Testis (tissue), 3 donors: ENCODE results near the gene SEC31A. TPM values are rescaled to one million over a fixed set of nuclear protein-coding genes. Genes with fewer than 3 reads are reported as not detected.
"Not testable (repeated sequence)": the region's sequence is repeated elsewhere in the genome, so short reads cannot be mapped to it uniquely, and the experiment has no call there.

Experiments used
- DNase-seq: peaks from one replicate; pipeline ENCODE4 v3.0.0-alpha.2; 2019
- H3K27ac ChIP-seq, 2 donors: fragments of 200-600 bp; sonication (generic); one replicate each; pipeline ENCODE4 v1.5.1; 2019
- H3K27me3 ChIP-seq: fragments of 200-600 bp; sonication (generic); one replicate; pipeline ENCODE4 v1.5.1; 2019
- H3K36me3 ChIP-seq: fragments of 200-600 bp; sonication (generic); one replicate; pipeline ENCODE4 v1.5.1; 2017; ENCODE audit warnings: low read depth; ENCODE audit errors: missing control alignments
- H3K4me1 ChIP-seq: fragments of 200-600 bp; sonication (generic); one replicate; pipeline ENCODE4 v1.5.1; 2019
- H3K4me3 ChIP-seq, 2 donors: fragments of 200-600 bp; sonication (generic); one replicate each; pipeline ENCODE4 v1.5.1; 2017 to 2019
- H3K9me3 ChIP-seq: fragments of 200-600 bp; sonication (generic); one replicate; pipeline ENCODE4 v1.5.1; 2017
- POLR2A ChIP-seq: fragments of 450-650 bp; IDR thresholded peaks from one replicate; pipeline ENCODE4 v1.6.1; 2017; ENCODE audit warnings: antibody characterized with exemption, mild to moderate bottlenecking, moderate library complexity
- WGBS, 2 donors: methylation state at CpG; one replicate each; pipeline ENCODE4 v1.1.5; 2018; 5-methylcytosine and 5-hydroxymethylcytosine counted together
- intact Hi-C: fragments of 100-400 bp; cut with DNase I; formaldehyde crosslinking; loops from one replicate; pipeline ENCODE4 v1.15.1; 2023; ENCODE audit warnings: low total_unique reads
- polyA plus RNA-seq: library from polyadenylated mRNA; stranded (reverse); fragments of 350-450 nt; fragmentation: Illumina TruSeq; extraction: RNeasy Lipid Tissue Mini Kit (QIAGEN cat#74804); gene quantifications from one replicate; pipeline ENCODE4 v1.2.3, GENCODE V29; 2014; ENCODE audit warnings: low read depth, low replicate concordance; ENCODE audit not compliant: insufficient read depth
- total RNA-seq, 2 donors: library from RNA; depleted of rRNA; stranded (reverse); fragments of >200 nt; gene quantifications; one replicate each; pipeline ENCODE4 v1.2.3, GENCODE V29; 2016
- TF ChIP-seq, protein P1 (sequence below), 3 experiments: fragments of 450-650 bp in 2 of 3; fragments of 200-600 bp in 1 of 3; sonication (generic) in 1 of 3; IDR thresholded peaks; one replicate each; pipeline ENCODE4 v1.5.1; 2016 to 2019; ENCODE audit warnings: antibody characterized with exemption in 3 of 3, mild to moderate bottlenecking in 2 of 3, moderate library complexity in 1 of 3

SEC31A gene
- total and polyA plus RNA-seq, 3 donors from 2014 or later: 131 to 191 (median 168) TPM

DNA sequence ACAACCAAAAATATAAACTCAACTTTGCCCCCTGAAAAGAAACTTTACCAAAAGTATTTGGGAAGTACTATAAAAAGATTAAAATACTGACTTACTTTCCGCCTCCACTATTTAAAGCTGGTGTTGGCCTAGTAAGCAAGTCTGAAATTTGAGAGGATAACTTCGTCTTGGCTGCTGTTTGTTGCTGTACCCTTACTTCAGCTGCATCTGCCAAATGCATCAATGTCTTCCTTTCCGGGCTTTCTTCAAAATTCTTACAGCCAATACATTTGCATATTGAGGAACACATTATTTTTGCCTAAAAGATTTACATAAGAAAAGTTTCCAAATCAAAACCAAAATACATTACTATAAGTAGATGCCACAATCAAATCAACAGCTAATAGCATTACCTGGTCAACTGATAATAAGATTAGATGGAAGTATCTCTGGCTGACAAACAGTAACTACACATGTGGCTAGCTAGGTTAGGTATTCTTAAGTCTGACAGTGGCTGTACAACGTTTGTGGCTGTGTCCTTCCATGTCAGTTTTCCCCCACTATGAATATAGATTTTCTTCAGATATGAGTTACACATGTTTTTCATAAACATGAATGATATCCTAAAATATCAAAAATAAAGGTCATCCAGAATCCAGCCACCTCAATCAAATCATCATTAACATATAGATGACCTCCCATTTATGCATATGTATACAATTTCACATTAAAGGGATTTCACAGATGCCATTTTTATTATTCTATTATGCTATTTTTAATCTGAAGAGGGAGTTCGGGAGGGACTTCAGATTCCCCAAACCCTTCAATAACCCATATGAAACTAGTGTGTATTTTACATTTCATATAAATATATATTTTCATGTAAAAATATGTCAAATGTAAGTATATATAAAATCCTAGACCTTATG is 40.1 kb upstream of the SEC31A start:
- H3K27ac ChIP-seq: no peak overlapping the region
- no peaks in the 10 kb centered on the region for H3K4me1 ChIP-seq
- TF ChIP-seq, protein P1, sequence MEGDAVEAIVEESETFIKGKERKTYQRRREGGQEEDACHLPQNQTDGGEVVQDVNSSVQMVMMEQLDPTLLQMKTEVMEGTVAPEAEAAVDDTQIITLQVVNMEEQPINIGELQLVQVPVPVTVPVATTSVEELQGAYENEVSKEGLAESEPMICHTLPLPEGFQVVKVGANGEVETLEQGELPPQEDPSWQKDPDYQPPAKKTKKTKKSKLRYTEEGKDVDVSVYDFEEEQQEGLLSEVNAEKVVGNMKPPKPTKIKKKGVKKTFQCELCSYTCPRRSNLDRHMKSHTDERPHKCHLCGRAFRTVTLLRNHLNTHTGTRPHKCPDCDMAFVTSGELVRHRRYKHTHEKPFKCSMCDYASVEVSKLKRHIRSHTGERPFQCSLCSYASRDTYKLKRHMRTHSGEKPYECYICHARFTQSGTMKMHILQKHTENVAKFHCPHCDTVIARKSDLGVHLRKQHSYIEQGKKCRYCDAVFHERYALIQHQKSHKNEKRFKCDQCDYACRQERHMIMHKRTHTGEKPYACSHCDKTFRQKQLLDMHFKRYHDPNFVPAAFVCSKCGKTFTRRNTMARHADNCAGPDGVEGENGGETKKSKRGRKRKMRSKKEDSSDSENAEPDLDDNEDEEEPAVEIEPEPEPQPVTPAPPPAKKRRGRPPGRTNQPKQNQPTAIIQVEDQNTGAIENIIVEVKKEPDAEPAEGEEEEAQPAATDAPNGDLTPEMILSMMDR (IDR thresholded peaks at IDR 0.05): no peak
- TF ChIP-seq POLR2A: no peak
- no peaks in the 10 kb centered on the region for H3K36me3 ChIP-seq
- no peaks in the 10 kb centered on the region for H3K27me3 ChIP-seq
- H3K9me3 ChIP-seq: no peaks in the 10 kb centered on the region
- H3K4me3 ChIP-seq: no peak overlapping the region
- intact Hi-C loops: no loop called here
- no peak for DNase-seq
- WGBS, 2 donors: 74 to 84% methylated on average over 5 of the region's 5 CpGs

DNA sequence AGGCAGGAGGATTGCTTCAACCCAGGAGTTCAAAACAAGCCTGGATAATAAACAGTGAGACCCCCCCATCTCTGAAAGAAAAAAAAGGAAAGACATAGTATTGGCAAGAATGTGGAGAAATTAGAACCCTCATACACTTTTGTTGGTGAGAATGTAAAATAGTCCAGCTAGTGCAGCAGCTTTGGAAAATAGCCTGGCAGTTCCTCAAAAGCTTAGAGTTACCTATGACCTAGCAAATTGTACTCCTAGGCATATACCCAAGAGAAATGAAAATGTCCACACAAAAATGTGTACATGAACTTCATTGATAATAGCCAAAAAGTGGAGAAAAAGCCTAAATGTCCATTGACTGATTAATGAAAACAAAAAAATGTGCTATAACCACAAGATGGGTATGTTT is 30.8 kb upstream of the SEC31A start:
- Histone ChIP-seq H3K4me1 (no peaks in the 10 kb centered on the region), H3K27me3 (no peaks in the 10 kb centered on the region), H3K4me3 (no peak overlapping the region), H3K27ac (no peak overlapping the region), H3K9me3 (no peaks in the 10 kb centered on the region), H3K36me3 (no peaks in the 10 kb centered on the region)
- no peak for DNase-seq
- intact Hi-C loops: no loop called here
- TF ChIP-seq, protein P1 (IDR thresholded peaks at IDR 0.05): no peak
- TF ChIP-seq POLR2A: no peak

DNA sequence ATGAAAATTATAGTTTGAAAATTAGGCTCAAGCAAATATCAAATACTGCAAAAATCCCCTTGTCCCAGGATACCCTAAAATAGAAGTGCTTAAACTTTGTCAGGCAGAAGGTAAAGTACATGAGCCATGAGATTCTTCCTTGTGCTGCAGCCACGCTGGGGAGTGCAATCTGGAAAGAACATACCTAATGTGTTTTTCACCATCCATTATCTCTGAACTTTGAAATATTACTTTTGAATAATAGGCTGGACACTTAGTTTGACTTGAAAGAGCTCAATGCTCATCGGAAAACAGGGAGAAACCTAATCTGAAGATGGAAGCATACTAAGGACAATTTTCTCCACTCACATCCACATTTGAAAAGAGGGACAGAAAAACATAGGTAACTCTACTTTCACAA is 28.4 kb upstream of the SEC31A start:
- no peaks in the 10 kb centered on the region for H3K4me1 ChIP-seq
- H3K9me3 ChIP-seq: no peaks in the 10 kb centered on the region
- 76 to 78% methylated on average over 2 of the region's 2 CpGs for WGBS, 2 donors
- no peak overlapping the region for H3K4me3 ChIP-seq
- H3K36me3 ChIP-seq: no peaks in the 10 kb centered on the region
- intact Hi-C loops: no loop called here
- TF ChIP-seq, protein P1 (IDR thresholded peaks at IDR 0.05): no peak
- TF ChIP-seq POLR2A: no peak
- H3K27ac ChIP-seq: no peak overlapping the region
- no peak for DNase-seq
- no peaks in the 10 kb centered on the region for H3K27me3 ChIP-seq

DNA sequence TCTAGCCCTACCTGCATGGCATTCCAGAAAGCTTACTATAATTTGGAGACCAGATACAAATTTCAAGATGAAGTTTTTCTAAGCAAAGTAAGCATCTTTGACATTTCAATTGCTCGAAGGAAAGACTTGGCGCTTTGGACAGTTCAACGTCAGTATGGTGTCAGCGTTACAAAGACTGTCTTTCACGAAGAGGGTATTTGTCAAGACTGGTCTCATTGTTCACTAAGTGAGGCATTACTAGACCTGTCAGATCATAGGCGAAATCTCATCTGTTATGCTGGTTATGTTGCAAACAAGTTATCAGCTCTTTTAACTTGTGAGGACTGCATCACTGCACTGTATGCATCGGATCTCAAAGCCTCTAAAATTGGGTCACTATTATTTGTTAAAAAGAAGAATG is 27.1 kb upstream of the SEC31A start:
- Histone ChIP-seq H3K27ac (no peak overlapping the region), H3K36me3 (no peaks in the 10 kb centered on the region), H3K27me3 (no peaks in the 10 kb centered on the region), H3K9me3 (no peaks in the 10 kb centered on the region), H3K4me1 (no peaks in the 10 kb centered on the region), H3K4me3 (no peak overlapping the region)
- intact Hi-C loops: no loop called here
- 94 to 95% methylated on average over 7 of the region's 7 CpGs for WGBS, 2 donors
- no peak for TF ChIP-seq POLR2A
- TF ChIP-seq, protein P1 (IDR thresholded peaks at IDR 0.05): no peak
- DNase-seq: no peak

DNA sequence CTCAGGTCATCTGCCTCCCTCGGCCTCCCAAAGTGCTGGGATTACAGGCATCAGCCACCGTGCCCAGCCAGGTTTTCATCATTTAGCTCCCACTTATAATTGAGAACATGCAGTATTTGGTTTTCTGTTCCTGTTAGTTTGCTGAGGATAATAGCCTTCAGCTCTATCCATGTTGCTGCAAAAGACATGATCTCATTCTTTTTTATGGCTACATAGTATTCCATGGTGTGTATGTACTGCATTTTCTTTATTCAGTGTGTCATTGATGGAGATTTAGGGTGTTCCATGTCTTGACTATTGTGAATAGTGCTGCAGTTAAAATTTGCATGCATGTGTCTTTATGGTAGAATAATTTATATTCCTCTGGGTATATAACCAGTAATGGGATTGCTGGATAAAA is 23.0 kb upstream of the SEC31A start:
- H3K36me3 ChIP-seq, H3K27me3 ChIP-seq, DNase-seq, H3K4me3 ChIP-seq, H3K9me3 ChIP-seq, H3K4me1 ChIP-seq, intact Hi-C loops, H3K27ac ChIP-seq: not testable (repeated sequence)
- 92 to 96% methylated on average over 2 of the region's 2 CpGs for WGBS, 2 donors
